ENCODE data around the gene PDE1A. TPM values are rescaled to one million over a fixed set of nuclear protein-coding genes. Genes with fewer than 3 reads are reported as not detected.

PDE1A gene
- total RNA-seq, 2 experiments from 2014 or later, result not detected

- no peak overlapping the region for H3K27ac ChIP-seq (ENCODE audit: low read depth, low read length, poor library complexity, severe bottlenecking)
- no peaks in the 10 kb centered on the region for H3K36me3 ChIP-seq (ENCODE audit: insufficient read depth, low read length)
- no peak for DNase-seq (ENCODE audit: low spot score)
- POLR2A ChIA-PET, result interaction anchor here (0.8 to 1.1 kb wide), 2 partner anchors 17 to 35 kb away, joined by 3 read pairs; no protein-coding TSS in a partner anchor
- no peaks in the 10 kb centered on the region for H4K20me1 ChIP-seq (ENCODE audit: insufficient read depth, low read length)
- no peak overlapping the region for H3K4me2 ChIP-seq (ENCODE audit: low read length)
- no peaks in the 10 kb centered on the region for H3K79me2 ChIP-seq (ENCODE audit: insufficient read depth, low read depth, low read length)
- no peak overlapping the region for H2AFZ ChIP-seq (ENCODE audit: low read length)
- BruUV-seq (replicated peaks), result no TSS peak
- no peaks in the 10 kb centered on the region for H3K9me3 ChIP-seq (ENCODE audit: low read length)
- intact Hi-C loops (cut with micrococcal nuclease; ENCODE audit: unreplicated experiment), result no loop called here
- H3K4me3 ChIP-seq (ENCODE audit: low read depth, low read length, poor library complexity, severe bottlenecking), result no peak overlapping the region
- TF ChIP-seq EZH2phosphoT487 (IDR thresholded peaks at IDR 0.05; ENCODE audit: borderline replicate concordance, low read depth, low read length) (no peak), CTCF (conservative IDR thresholded peaks at IDR 0.05; ENCODE audit: low read length) (no peak)
- no peaks in the 10 kb centered on the region for H3K4me1 ChIP-seq (ENCODE audit: insufficient read depth, low read length, poor library complexity, severe bottlenecking)
- no peaks in the 10 kb centered on the region for H3K9me2 ChIP-seq (ENCODE audit: insufficient read depth, low read length)
- CTCF ChIA-PET (ENCODE audit: unreplicated experiment), result no interaction called here
Measured at GRCh38 chr2:182298456-182298855, 128.4 kb downstream of the PDE1A start.

- CTCF ChIA-PET (ENCODE audit: unreplicated experiment), result no interaction called here
- H3K4me2 ChIP-seq (ENCODE audit: low read length), result no peak overlapping the region
- intact Hi-C loops (cut with micrococcal nuclease; ENCODE audit: unreplicated experiment), result no loop called here
- no peak overlapping the region for H3K27ac ChIP-seq (ENCODE audit: low read depth, low read length, poor library complexity, severe bottlenecking)
- no peaks in the 10 kb centered on the region for H3K4me1 ChIP-seq (ENCODE audit: insufficient read depth, low read length, poor library complexity, severe bottlenecking)
- no peaks in the 10 kb centered on the region for H4K20me1 ChIP-seq (ENCODE audit: insufficient read depth, low read length)
- POLR2A ChIA-PET, result no interaction called here
- TF ChIP-seq CTCF (conservative IDR thresholded peaks at IDR 0.05; ENCODE audit: low read length) (no peak), EZH2phosphoT487 (IDR thresholded peaks at IDR 0.05; ENCODE audit: borderline replicate concordance, low read depth, low read length) (no peak)
- H3K79me2 ChIP-seq (ENCODE audit: insufficient read depth, low read depth, low read length), result no peaks in the 10 kb centered on the region
- H3K9me3 ChIP-seq (ENCODE audit: low read length), result no peaks in the 10 kb centered on the region
- BruUV-seq (replicated peaks), result no TSS peak
- no peak overlapping the region for H3K4me3 ChIP-seq (ENCODE audit: low read depth, low read length, poor library complexity, severe bottlenecking)
- H2AFZ ChIP-seq (ENCODE audit: low read length), result no peak overlapping the region
- DNase-seq (ENCODE audit: low spot score), result no peak
- H3K36me3 ChIP-seq (ENCODE audit: insufficient read depth, low read length), result no peaks in the 10 kb centered on the region
- no peaks in the 10 kb centered on the region for H3K9me2 ChIP-seq (ENCODE audit: insufficient read depth, low read length)
Measured at GRCh38 chr2:182291296-182291695, 135.5 kb downstream of the PDE1A start.

- H3K9me3 ChIP-seq (ENCODE audit: low read length), result no peaks in the 10 kb centered on the region
- H4K20me1 ChIP-seq (ENCODE audit: insufficient read depth, low read length), result no peaks in the 10 kb centered on the region
- DNase-seq (ENCODE audit: low spot score), result no peak
- no peak overlapping the region for H3K27ac ChIP-seq (ENCODE audit: low read depth, low read length, poor library complexity, severe bottlenecking)
- CTCF ChIA-PET (ENCODE audit: unreplicated experiment), result no interaction called here
- no peaks in the 10 kb centered on the region for H3K79me2 ChIP-seq (ENCODE audit: insufficient read depth, low read depth, low read length)
- no peak overlapping the region for H3K4me2 ChIP-seq (ENCODE audit: low read length)
- H3K9me2 ChIP-seq (ENCODE audit: insufficient read depth, low read length), result no peaks in the 10 kb centered on the region; the same call in 1 of the 2 replicates
- intact Hi-C loops (cut with micrococcal nuclease; ENCODE audit: unreplicated experiment), result no loop called here
- TF ChIP-seq EZH2phosphoT487 (IDR thresholded peaks at IDR 0.05; ENCODE audit: borderline replicate concordance, low read depth, low read length) (no peak), CTCF (conservative IDR thresholded peaks at IDR 0.05; ENCODE audit: low read length) (no peak)
- no peak overlapping the region for H2AFZ ChIP-seq (ENCODE audit: low read length)
- H3K36me3 ChIP-seq (ENCODE audit: insufficient read depth, low read length), result no peaks in the 10 kb centered on the region
- no TSS peak for BruUV-seq (replicated peaks)
- no peaks in the 10 kb centered on the region for H3K4me1 ChIP-seq (ENCODE audit: insufficient read depth, low read length, poor library complexity, severe bottlenecking)
- POLR2A ChIA-PET, result no interaction called here
- no peak overlapping the region for H3K4me3 ChIP-seq (ENCODE audit: low read depth, low read length, poor library complexity, severe bottlenecking)
Measured at GRCh38 chr2:182283512-182283911, 143.3 kb downstream of the PDE1A start.
